LNCaP clone FGC (cell line): Measurements from ENCODE around the gene CD2.

Experiments used
- DNase-seq: peaks from one replicate; pipeline ENCODE4 v3.0.0-alpha.2; 2011; ENCODE audit warnings: low read depth
- H3K4me3 ChIP-seq: 2 replicates; pipeline ENCODE4 v1.5.1; 2011; ENCODE audit warnings: mild to moderate bottlenecking, low read depth, low read length, control low read depth
- TF ChIP-seq, protein P1 (sequence below): IDR thresholded peaks from 2 replicates; pipeline ENCODE4 v1.5.1; 2012; ENCODE audit warnings: mild to moderate bottlenecking; ENCODE audit not compliant: control insufficient read depth, insufficient read depth; ENCODE audit errors: extremely low read depth

The CD2 gene

DNA sequence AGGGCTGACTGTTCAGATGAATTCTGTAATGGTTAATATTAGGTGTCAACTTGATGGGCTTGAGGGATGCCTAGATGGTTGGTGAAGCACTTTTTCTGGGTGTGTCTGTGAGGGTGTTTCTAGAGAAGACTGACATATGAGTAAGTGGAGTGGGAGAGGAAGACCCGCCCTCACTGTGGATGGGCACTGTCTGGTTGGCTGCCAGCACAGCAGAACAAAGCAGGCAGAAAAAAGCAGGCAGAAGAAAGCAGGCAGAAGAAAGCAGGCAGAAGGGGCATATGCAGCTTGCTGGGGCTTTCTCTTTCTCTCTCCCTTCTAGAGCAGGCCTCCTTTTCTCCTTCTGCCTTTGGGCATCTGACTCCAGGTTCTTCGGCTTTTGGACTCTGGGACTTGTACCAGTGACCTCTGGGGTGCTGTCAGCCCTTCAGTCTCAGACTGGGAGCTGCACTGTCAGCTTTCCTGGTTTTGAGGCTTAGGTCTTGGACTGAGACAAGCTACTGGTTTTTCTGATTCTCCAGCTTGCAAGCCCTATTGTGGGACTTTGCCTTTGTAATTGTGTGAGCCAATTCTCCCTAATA, 42.9 kb upstream of the CD2 start:
- DNase-seq = no peak
- TF ChIP-seq, protein P1, sequence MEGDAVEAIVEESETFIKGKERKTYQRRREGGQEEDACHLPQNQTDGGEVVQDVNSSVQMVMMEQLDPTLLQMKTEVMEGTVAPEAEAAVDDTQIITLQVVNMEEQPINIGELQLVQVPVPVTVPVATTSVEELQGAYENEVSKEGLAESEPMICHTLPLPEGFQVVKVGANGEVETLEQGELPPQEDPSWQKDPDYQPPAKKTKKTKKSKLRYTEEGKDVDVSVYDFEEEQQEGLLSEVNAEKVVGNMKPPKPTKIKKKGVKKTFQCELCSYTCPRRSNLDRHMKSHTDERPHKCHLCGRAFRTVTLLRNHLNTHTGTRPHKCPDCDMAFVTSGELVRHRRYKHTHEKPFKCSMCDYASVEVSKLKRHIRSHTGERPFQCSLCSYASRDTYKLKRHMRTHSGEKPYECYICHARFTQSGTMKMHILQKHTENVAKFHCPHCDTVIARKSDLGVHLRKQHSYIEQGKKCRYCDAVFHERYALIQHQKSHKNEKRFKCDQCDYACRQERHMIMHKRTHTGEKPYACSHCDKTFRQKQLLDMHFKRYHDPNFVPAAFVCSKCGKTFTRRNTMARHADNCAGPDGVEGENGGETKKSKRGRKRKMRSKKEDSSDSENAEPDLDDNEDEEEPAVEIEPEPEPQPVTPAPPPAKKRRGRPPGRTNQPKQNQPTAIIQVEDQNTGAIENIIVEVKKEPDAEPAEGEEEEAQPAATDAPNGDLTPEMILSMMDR = no peak
- no peak overlapping the region for H3K4me3 ChIP-seq

- no peak overlapping the region for H3K4me3 ChIP-seq
- TF ChIP-seq, protein P1 = no peak
- DNase-seq = no peak
Measured at GRCh38 chr1:116712510-116712909, 41.7 kb upstream of the CD2 start.

DNA sequence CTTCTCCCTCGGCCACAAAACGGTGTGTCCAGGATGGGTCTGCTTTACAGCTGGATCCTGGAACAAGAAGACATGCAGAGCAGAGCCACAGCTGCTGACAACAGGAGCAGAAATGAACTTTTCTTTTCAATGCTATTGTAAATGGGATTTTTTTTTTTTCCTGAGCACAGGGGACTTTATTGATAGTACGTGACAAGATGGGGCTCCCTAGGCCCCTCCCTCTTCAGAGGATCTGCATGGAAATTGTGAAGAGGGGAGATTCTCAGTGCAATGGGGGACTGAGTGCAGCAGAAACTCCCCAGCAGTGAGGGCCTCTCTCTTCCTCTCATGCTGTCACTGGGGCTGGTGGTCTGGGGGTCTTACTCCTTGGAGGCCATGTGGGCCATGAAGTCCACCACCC, 40.8 kb upstream of the CD2 start:
- no peak for DNase-seq
- TF ChIP-seq, protein P1 = no peak
- H3K4me3 ChIP-seq = no peak overlapping the region

DNA sequence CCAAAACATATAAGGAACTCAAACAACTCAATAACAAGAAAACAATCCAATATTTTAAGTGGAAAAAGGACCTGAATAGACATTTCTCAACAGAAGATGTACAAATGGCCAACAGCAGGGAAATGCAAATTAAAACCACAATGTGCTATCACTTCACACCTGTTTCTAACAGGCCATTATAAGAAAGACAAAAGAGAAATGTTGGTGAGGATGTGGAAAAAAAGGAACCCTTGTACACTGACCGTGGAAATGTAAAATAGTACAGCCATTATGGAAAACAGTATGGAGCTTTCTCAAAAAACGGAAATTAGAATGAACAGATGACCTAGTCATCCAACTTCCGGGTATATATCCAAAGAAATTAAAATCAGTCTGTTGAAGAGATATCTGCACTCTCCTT, 37.8 kb upstream of the CD2 start:
- TF ChIP-seq, protein P1 = no peak
- H3K4me3 ChIP-seq = no peak overlapping the region
- no peak for DNase-seq

DNA sequence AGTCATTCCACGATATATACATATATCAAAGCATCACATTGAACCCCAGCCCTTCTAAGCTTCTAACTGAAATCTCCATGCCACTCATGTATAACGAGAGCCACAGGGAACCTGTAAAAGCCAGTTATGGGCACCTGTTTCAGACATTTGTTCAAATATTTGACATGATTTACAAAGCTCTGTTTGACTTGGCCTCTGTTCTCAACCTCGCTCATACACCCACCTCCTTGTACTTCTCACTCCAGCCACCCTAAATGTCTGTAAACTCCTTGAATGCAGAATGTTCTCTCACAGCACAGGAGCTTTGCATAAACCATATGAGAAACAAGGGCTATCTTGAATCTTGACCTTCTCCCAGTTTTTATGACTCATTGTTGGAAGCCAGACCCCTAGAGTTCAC, 36.9 kb upstream of the CD2 start:
- TF ChIP-seq, protein P1 = no peak
- H3K4me3 ChIP-seq = no peak overlapping the region
- DNase-seq = peak; percentile 56

DNA sequence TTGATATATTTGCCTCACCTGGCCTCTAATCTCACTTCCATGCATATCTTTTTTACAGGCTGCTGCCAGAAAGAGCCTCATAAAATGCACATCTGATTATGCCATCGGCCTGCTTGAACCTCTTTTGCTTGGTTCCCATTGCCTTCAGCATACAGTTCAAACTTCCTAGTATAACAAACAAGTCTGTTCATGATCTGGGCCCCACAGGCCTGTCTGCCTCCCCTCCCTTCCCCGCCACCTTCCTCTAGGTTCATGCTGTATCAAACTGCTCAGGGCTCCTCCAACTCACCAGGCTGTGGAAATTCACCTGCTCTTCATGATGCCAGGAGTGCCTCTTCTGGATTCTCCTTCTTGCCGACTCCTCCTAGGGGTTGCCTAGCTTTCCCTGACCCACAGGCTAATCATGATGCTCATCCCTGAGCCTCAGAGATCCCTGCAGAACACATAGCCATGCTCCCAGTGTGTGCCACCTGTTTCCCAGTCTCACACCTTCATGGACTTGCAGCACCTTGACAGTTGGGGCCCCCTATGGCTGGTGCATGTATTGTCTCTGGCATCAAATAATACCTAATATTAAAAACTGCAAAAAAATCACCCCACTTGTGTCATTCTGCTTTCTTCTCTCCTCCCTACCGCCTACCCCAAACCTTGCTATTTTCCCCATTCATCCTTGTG, 33.7 kb upstream of the CD2 start:
- TF ChIP-seq, protein P1 = no peak
- no peak for DNase-seq
- H3K4me3 ChIP-seq = no peak overlapping the region

DNA sequence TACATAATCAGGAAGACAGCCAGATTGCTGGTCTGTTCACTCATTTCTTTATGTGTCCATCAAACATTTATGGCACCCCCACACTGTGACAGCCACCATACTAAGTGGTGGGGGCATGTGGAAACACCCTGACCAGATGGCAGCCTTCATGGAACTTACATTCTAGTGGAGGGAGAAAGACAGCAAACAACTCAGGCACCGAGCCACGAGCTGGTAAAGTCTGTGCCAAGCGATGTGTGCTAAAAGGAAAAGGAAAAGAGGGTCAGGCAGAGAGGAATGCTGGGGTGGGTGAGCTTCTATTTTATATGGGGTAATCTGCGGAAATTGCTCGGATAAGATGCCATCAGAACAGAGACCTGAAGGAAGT, 33.2 kb upstream of the CD2 start:
- H3K4me3 ChIP-seq = no peak overlapping the region
- TF ChIP-seq, protein P1 = no peak
- no peak for DNase-seq
